Stimulated activated naive B cell treated with anti-CD40 and anti-IgM and Interleukin-4, amounts not matched to agents 10 μg/mL and 1 μg/mL and 100 μg/mL, for 72 hours (primary cell): ENCODE data around the gene S1PR3.

Source experiments
- ATAC-seq, 2 donors: fragments of 150-1000 bp; cut with Tn5 transposase; replicated peaks; 2 replicates each; pipeline ENCODE4 v1.10.0; 2021; ENCODE audit warnings: moderate library complexity in 1 of 2
- DNase-seq: peaks from one replicate; pipeline ENCODE4 v3.0.0; 2021
- H3K27ac Mint-ChIP-seq: one replicate; pipeline ENCODE4 v1.8.0; 2022; ENCODE audit warnings: mild to moderate bottlenecking, mixed read lengths
- H3K27me3 Mint-ChIP-seq, 2 donors: one replicate each; pipeline ENCODE4 v1.8.0; 2022; ENCODE audit warnings: mixed read lengths in 2 of 2
- H3K36me3 Mint-ChIP-seq, 2 donors: one replicate each; pipeline ENCODE4 v1.8.0; 2022; ENCODE audit warnings: mixed read lengths in 2 of 2, mild to moderate bottlenecking in 1 of 2
- H3K4me1 Mint-ChIP-seq, 2 donors: one replicate each; pipeline ENCODE4 v1.8.0; 2022; ENCODE audit warnings: mixed read lengths in 2 of 2, mild to moderate bottlenecking in 1 of 2
- H3K4me3 Mint-ChIP-seq, 2 donors: one replicate each; pipeline ENCODE4 v1.8.0; 2022; ENCODE audit warnings: mild to moderate bottlenecking in 2 of 2, mixed read lengths in 2 of 2, moderate library complexity in 1 of 2
- H3K9me3 Mint-ChIP-seq, 2 donors: one replicate each; pipeline ENCODE4 v1.8.0; 2022; ENCODE audit warnings: mixed read lengths in 2 of 2, mild to moderate bottlenecking in 1 of 2

S1PR3 gene

DNA sequence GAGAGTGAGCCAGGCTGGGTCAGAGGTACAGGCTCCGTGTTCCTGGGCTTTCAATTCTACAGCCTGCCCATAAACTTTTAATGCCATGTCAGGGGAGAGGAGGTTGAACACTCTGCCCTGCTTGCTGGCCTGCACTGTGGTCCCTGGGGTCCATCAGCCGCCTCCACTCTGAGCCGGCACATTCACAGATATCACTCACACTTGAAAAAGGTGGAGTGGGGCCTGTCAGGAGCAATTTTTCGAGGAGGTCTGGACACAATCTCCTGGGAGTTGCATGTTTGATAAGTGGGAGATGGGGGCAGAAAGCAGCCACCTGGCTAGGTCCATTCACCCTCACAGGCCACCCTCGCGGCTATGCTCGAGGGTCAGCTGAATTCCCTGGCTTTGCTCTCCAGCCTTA is 22.9 kb downstream of the S1PR3 start:
- no peak overlapping the region for H3K27ac Mint-ChIP-seq
- peaks cover 11 to 32% of the 10 kb centered on the region in 2 donors for H3K27me3 Mint-ChIP-seq
- H3K9me3 Mint-ChIP-seq, result no peaks in the 10 kb centered on the region
- H3K36me3 Mint-ChIP-seq, result no peaks in the 10 kb centered on the region
- no peak overlapping the region for H3K4me3 Mint-ChIP-seq
- DNase-seq (no peak), ATAC-seq (no peak)
- H3K4me1 Mint-ChIP-seq, result no peaks in the 10 kb centered on the region

DNA sequence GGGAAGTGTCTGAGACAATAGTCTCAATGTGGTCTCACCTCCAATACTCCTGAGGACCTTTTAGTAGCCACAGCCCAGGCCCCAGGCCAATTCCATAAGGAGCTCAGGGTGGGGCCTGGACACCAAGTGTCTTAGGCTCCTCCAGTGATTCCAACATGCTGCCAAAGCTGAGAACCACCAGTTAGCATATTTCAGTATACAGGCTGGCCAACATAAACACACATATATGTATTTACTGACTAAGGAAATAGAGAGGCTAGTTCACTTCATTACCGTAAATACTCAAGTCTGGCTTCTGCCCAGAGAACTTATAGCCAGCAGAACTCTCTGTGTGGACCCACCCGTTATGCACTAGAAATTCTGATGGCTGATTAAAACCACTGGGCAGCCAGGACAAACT is 24.1 kb downstream of the S1PR3 start:
- Mint-ChIP-seq H3K27ac (no peak overlapping the region), H3K36me3 (no peaks in the 10 kb centered on the region), H3K4me3 (no peak overlapping the region), H3K9me3 (no peaks in the 10 kb centered on the region), H3K27me3 (peaks cover 11 to 37% of the 10 kb centered on the region in 2 donors), H3K4me1 (no peaks in the 10 kb centered on the region)
- DNase-seq (no peak), ATAC-seq (no peak)

DNA sequence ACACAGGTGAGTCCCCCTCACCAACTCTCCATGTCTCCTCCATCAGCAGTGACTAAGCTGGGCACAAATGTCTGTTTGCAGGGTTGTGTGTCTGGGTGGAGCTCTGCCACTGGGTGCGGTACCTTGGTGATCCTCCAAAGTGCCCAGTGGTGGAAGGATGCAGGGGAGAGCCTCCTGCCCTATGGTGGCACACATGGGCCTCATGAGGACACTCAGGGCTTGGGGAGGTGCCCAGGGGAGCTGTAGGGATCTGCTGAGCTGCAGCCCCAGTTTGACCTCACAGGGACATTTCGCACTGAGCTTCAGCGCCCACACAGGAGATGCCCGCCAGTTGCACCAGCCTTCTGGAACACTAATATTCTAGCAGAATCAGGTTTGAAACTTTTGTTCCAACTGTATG is 29.5 kb downstream of the S1PR3 start:
- no peak for ATAC-seq
- no peak overlapping the region for H3K27ac Mint-ChIP-seq
- H3K4me3 Mint-ChIP-seq, result no peak overlapping the region
- H3K27me3 Mint-ChIP-seq, result peaks cover 7 to 37% of the 10 kb centered on the region in 2 donors
- no peaks in the 10 kb centered on the region for H3K4me1 Mint-ChIP-seq
- no peak for DNase-seq
- H3K36me3 Mint-ChIP-seq, result peaks cover 0 to 4% of the 10 kb centered on the region in 2 donors
- H3K9me3 Mint-ChIP-seq, result peaks cover 0 to 1% of the 10 kb centered on the region in 2 donors

DNA sequence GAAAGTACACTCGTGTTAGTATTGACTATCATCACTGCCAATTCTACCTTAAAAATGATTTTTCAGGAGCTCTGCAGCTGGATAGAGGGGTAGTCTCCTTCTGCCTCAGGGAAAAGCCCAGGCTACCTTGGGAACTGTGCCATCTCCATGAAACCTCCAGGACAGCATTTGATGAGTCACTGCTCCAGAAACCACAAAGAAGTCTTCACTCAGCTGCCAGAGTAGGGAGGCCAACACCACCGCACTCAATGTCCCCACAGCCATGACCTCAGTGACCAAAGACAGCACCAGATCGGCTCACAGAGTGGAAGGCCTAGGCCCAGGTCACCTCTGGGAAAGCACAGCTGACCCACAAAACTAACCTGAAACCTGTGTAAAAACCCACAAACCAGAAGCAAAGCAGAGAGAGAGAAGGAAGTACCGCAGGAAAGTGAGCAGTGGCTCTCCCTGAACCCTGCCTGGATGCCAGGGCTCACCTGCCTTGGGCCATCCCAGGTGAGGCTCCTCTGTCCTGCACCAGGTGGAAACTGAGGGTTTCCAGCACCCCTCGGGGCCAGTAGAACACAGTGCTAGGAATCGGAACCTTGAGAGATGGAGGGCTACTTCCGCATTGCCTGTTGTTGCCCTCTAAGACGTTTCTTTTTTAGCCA is 30.0 kb downstream of the S1PR3 start:
- Mint-ChIP-seq H3K9me3 (peaks cover 0 to 1% of the 10 kb centered on the region in 2 donors), H3K4me3 (no peak overlapping the region), H3K36me3 (peaks cover 0 to 4% of the 10 kb centered on the region in 2 donors), H3K27ac (no peak overlapping the region), H3K4me1 (no peaks in the 10 kb centered on the region), H3K27me3 (peaks cover 4 to 36% of the 10 kb centered on the region in 2 donors)
- ATAC-seq, result no peak
- DNase-seq, result no peak

DNA sequence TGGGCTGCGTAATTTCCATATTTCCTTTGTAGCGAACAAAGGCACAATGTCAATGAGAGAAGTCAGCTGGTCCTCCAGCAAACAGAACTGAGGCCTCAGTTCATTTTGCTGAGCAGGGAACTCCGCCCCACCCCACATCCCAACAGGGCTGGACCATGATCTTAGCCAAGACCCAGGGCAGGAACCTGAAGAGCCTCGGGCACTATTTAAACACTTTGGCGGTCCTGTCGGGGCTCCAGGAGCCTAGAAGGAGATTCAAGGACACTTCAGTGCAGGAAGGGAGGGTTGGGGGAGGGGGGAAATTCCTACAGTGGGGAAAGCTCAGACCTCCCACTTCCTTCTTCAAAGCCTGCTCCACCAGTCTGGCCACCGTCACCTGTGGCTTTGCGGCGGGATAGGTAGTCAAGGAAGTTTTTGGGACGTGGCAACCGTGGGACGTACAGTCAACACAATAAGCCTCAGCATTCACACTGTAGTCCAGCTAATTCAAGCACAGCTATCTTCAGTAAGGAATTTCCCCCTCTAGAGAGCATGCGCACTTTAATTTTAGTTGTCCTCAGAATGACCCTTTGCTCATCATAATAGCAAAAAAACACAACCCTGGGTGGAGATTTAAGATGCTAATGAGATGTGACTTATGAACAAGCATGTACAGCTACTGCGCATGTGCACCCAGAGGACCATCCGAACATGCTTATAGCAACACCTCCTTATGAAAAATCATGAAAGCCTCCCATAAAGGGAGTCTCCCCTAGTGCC is 30.9 kb downstream of the S1PR3 start:
- Mint-ChIP-seq H3K27ac (no peak overlapping the region), H3K27me3 (peaks cover 9 to 44% of the 10 kb centered on the region in 2 donors), H3K9me3 (peaks cover 0 to 4% of the 10 kb centered on the region in 2 donors), H3K4me3 (no peak overlapping the region), H3K4me1 (no peaks in the 10 kb centered on the region), H3K36me3 (peaks cover 0 to 4% of the 10 kb centered on the region in 2 donors)
- no peak for ATAC-seq
- DNase-seq, result no peak

DNA sequence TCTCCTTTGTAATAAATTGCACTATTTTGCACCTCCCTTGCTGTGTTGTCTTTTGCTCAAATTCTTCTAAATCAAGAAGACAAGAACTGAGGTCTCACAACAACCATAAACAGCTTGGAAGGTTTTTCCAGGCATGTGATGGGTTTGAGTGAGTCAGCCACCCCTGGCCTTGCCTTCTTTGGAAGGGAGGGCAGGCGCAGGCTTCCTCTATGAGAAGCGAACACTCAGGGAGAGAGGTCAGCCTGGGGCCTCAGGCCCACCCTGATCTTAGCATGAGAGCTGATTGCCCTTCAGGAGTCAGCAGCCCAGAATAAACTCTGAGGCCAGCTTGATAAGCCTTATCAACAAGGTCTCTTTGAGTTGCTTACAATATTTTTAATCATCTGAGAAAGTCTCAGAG is 31.6 kb downstream of the S1PR3 start:
- Mint-ChIP-seq H3K36me3 (peaks cover 0 to 4% of the 10 kb centered on the region in 2 donors), H3K9me3 (peaks cover 0 to 4% of the 10 kb centered on the region in 2 donors), H3K4me1 (no peaks in the 10 kb centered on the region), H3K27ac (no peak overlapping the region), H3K27me3 (peaks cover 15 to 43% of the 10 kb centered on the region in 2 donors), H3K4me3 (no peak overlapping the region)
- ATAC-seq (no peak), DNase-seq (no peak)

DNA sequence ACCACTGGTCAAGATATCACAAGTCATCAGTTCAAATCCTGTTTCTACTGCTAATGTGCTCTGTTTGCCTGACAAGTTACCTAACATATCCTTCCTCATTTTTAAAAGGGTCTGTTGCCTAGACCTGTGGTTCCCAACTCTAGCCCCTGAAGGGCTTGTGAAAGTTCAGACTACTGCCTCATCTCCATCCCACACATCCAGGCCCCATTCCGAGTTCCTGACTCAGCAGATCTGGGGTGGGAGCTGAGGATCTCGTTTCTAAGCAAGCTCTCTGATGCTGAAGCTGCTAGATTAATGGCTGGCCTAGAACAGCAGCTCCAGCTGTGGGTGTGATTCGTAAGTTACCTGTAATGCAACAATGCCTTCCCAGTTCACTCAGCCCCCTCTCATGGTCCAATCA is 32.5 kb downstream of the S1PR3 start:
- Mint-ChIP-seq H3K27me3 (peaks cover 18 to 44% of the 10 kb centered on the region in 2 donors), H3K36me3 (peaks cover 0 to 4% of the 10 kb centered on the region in 2 donors), H3K27ac (no peak overlapping the region), H3K4me1 (no peaks in the 10 kb centered on the region), H3K4me3 (no peak overlapping the region), H3K9me3 (peaks cover 0 to 7% of the 10 kb centered on the region in 2 donors)
- ATAC-seq, result no peak
- DNase-seq, result no peak

DNA sequence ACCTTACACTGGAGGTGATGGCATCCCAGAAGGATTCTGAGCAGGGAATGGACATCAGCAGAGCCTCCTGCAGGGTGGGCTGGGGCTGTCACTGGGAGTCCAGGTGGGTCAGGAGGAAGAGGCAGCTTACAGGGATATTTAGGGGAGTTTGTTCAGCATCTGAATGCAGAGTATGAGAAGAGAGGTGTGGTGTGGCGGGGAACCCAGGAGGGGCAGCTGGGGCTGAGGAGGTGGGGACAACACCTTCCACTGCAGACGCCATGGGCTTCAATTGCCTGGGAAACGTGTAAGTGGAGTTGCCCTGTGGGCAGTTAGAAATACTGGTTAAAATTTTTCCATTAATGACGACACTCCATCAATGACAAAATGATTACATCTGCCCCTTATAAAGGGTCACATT is 33.5 kb downstream of the S1PR3 start:
- no peaks in the 10 kb centered on the region for H3K4me1 Mint-ChIP-seq
- peaks cover 0 to 4% of the 10 kb centered on the region in 2 donors for H3K36me3 Mint-ChIP-seq
- H3K27ac Mint-ChIP-seq, result no peak overlapping the region
- no peak for DNase-seq
- H3K27me3 Mint-ChIP-seq, result peaks cover 18 to 50% of the 10 kb centered on the region in 2 donors
- no peak for ATAC-seq
- no peak overlapping the region for H3K4me3 Mint-ChIP-seq
- peaks cover 5 to 10% of the 10 kb centered on the region in 2 donors for H3K9me3 Mint-ChIP-seq

DNA sequence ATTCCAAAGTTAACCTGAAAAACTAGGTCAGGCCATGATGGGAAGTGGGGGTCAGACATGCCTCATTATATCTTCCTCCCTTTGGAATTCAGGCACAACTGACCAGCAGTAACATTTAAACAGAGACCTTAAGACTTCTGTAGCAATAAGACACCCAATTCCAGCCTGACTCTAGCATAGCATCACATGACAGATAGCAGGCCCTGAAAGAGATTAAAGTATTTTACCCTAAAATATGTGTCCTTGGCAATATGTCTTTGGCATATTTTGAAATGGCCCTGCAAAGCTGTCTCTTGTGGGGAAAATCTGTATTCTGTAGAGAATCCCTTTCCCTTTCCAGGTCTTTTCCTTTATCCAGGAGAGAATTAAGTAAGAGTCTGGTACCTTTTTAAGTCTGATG is 34.3 kb downstream of the S1PR3 start:
- H3K4me1 Mint-ChIP-seq, result no peaks in the 10 kb centered on the region
- H3K27me3 Mint-ChIP-seq, result peaks cover 18 to 48% of the 10 kb centered on the region in 2 donors
- DNase-seq (no peak), ATAC-seq (no peak)
- peaks cover 11 to 16% of the 10 kb centered on the region in 2 donors for H3K9me3 Mint-ChIP-seq
- no peak overlapping the region for H3K27ac Mint-ChIP-seq
- peaks cover 0 to 4% of the 10 kb centered on the region in 2 donors for H3K36me3 Mint-ChIP-seq
- no peak overlapping the region for H3K4me3 Mint-ChIP-seq

DNA sequence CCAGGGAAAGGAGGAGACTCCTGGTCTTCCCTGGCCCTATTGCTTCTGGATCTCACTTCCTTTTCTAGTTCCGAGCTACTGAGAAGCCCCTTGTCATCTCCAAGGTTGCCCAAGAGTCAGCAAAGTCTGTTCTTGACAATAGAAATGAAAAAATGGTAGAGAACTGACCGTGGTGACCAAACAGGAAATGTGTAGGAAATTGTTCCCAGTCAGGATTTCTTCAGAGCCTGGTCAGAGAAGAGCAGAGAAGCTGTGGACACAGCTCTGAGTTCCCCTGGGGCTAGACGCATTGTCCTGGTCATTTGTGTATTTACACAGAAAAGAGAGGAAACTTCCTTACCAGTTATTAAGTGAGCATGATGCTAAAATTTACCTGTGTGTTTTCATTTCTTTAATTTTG is 35.6 kb downstream of the S1PR3 start:
- peaks cover 23 to 46% of the 10 kb centered on the region in 2 donors for H3K27me3 Mint-ChIP-seq
- ATAC-seq (no peak), DNase-seq (no peak)
- no peaks in the 10 kb centered on the region for H3K4me1 Mint-ChIP-seq
- H3K36me3 Mint-ChIP-seq, result peaks cover 0 to 4% of the 10 kb centered on the region in 2 donors
- peaks cover 16 to 21% of the 10 kb centered on the region in 2 donors for H3K9me3 Mint-ChIP-seq
- no peak overlapping the region for H3K27ac Mint-ChIP-seq
- no peak overlapping the region for H3K4me3 Mint-ChIP-seq

DNA sequence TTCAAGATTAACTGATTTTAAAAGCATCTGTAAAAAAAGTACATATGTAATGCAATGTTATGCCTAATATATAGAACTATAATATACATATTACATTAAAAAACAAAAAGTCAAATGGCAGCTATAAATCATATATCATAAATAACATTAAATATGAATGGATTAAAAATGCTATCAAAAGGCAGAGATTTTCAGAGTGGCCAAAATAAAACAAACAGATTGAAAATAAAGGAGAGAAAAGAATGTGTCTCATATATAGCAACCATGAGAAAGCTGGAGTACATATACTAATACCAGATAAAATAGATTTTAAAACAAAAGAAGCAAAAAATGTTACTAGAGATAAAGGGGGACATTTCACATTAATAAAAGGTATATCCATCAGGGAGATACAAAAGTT is 38.5 kb downstream of the S1PR3 start:
- Mint-ChIP-seq H3K4me1 (no peaks in the 10 kb centered on the region), H3K36me3 (peaks cover 0 to 4% of the 10 kb centered on the region in 2 donors), H3K9me3 (peaks cover 20 to 21% of the 10 kb centered on the region in 2 donors), H3K27me3 (peaks cover 29 to 48% of the 10 kb centered on the region in 2 donors), H3K27ac (no peak overlapping the region), H3K4me3 (no peak overlapping the region)
- DNase-seq (no peak), ATAC-seq (no peak)

DNA sequence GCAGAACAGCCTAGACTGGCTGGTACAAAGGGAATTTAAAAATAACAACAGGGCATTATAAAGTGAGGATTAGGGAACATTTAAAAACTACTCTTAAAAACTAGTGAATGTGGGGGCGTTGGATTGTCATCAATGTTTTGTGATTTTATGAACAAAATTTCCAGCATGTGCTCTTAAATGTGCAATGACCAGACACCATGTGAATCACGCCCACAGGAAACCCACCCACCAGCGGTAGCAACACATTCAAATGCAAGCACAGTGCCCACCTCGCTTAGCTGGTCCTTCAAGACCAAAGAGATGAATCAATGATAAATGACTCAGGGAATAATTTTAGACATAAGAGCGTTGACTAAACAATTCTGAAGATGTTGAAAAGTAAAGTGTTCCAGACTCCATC is 40.9 kb downstream of the S1PR3 start:
- H3K9me3 Mint-ChIP-seq, result peaks cover 16 to 21% of the 10 kb centered on the region in 2 donors
- no peaks in the 10 kb centered on the region for H3K36me3 Mint-ChIP-seq
- H3K4me3 Mint-ChIP-seq, result no peak overlapping the region
- H3K27ac Mint-ChIP-seq, result no peak overlapping the region
- H3K27me3 Mint-ChIP-seq, result peaks cover 28 to 31% of the 10 kb centered on the region in 2 donors
- DNase-seq (no peak), ATAC-seq (no peak)
- no peaks in the 10 kb centered on the region for H3K4me1 Mint-ChIP-seq

DNA sequence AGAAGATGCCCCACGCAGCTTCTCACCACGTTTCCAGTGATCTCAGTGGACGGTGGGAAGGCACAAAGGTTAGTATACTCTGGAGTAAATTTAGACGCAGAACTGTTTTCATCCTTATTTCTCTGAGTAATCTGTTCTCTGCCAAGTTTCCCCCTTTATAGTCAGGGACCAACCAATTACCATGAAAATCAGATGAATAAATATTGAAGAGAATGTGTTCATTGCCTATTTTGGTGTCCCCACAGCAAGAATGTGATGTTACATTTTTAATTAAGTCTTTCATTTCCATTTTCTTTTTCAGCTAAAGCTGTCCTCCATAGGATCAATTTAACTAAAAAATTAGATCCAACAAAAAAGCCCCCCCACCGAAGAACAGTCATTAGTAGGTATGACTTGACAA is 41.4 kb downstream of the S1PR3 start:
- no peak for DNase-seq
- H3K4me3 Mint-ChIP-seq, result no peak overlapping the region
- no peak for ATAC-seq
- no peaks in the 10 kb centered on the region for H3K36me3 Mint-ChIP-seq
- H3K27ac Mint-ChIP-seq, result no peak overlapping the region
- no peaks in the 10 kb centered on the region for H3K4me1 Mint-ChIP-seq
- H3K27me3 Mint-ChIP-seq, result peaks cover 24 to 27% of the 10 kb centered on the region in 2 donors
- H3K9me3 Mint-ChIP-seq, result peaks cover 16 to 21% of the 10 kb centered on the region in 2 donors

DNA sequence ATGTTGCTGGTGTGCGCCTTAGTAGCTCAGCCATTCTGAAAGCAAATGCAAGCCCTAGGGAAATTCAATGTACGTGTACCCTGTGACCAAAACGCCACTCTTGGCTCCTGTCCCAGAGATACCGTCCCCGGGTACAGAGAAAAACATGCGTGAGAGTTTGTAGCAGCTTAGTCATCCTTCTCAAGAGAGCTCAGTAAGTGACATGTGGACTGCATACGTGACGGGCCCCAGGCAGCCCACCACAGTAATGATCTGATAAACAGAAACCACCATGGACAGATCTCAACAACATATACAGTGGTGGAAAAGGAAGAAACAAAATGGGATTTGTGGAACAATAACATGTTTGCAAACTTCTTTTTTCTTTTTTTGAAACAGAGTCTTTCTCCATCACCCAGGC is 45.1 kb downstream of the S1PR3 start:
- H3K27me3 Mint-ChIP-seq, result peaks cover 6 to 18% of the 10 kb centered on the region in 2 donors
- ATAC-seq (no peak), DNase-seq (no peak)
- H3K4me1 Mint-ChIP-seq, result no peaks in the 10 kb centered on the region
- no peak overlapping the region for H3K27ac Mint-ChIP-seq
- H3K4me3 Mint-ChIP-seq, result no peak overlapping the region
- peaks cover 2 to 4% of the 10 kb centered on the region in 2 donors for H3K9me3 Mint-ChIP-seq
- H3K36me3 Mint-ChIP-seq, result no peaks in the 10 kb centered on the region

DNA sequence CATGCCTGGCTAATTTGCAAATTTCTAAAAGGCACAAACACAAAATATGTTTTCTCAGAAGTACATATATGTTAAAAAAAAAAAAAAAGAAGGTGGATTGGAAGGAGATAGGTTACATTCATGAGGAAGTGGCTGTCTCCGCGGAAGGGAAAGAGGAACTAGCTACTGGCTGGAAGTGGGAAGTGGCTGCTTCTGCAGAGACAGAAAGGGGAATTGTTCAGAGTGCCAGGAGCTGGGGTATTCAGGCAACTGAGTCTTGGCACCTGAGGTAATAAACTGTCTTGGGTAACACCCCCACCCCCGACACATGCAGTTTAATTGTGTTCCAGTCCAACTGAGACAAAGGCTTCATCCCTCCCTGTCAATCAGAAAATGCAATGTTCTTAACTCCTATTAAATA is 45.6 kb downstream of the S1PR3 start:
- Mint-ChIP-seq H3K4me1 (no peaks in the 10 kb centered on the region), H3K27ac (no peak overlapping the region), H3K27me3 (peaks cover 6 to 13% of the 10 kb centered on the region in 2 donors)

More for the DNA sequence above, 45.6 kb downstream of the S1PR3 start:
- ATAC-seq, result peak; percentile 52 to 64
- DNase-seq, result no peak
- Mint-ChIP-seq H3K9me3 (peaks cover 0 to 4% of the 10 kb centered on the region in 2 donors), H3K36me3 (no peaks in the 10 kb centered on the region), H3K4me3 (no peak overlapping the region)
